HepG2 (cell line): ENCODE measurements around the gene NFRKB.

Experiments
- RAD21 ChIP-seq: fragments of 450-650 bp; formaldehyde crosslinking; IDR thresholded peaks from 2 replicates; pipeline ENCODE4 v1.5.0; 2020; ENCODE audit warnings: mild to moderate bottlenecking
- SP1 ChIP-seq, 2 experiments: fragments of 450-650 bp in 1 of 2; sonication (generic) in 1 of 2; formaldehyde crosslinking in 1 of 2; IDR thresholded peaks; 2 replicates each; pipeline versions ENCODE4 v1.4.0 to v1.6.1; 2016 to 2020; ENCODE audit warnings: missing genetic modification reagents in 1 of 2

DNA sequence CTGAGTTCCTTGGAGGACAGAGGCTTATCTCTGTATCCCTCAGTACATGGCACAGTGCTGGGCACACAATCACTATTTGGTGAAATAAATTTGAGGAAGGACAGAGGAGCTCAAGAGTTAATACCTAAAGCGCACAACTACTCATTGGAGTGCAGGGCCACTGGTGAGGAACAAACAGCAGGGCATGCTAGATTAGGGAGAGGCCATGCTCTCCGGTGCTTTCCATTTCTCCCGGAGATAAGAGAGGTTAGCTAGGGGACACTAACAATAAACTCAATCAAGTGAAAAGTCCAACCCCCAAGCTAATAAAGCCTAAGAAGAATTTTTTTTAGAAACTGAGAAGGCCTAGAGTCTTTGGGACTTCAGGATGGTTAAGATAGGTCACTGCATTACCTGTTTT lies 29.1 kb downstream of the NFRKB start:
- TF ChIP-seq RAD21 (CRISPR knock-in tag) (no peak), SP1 (IDR thresholded peaks at IDR 0.05) (no peak), SP1 (CRISPR knock-in tag; IDR thresholded peaks at IDR 0.05) (no peak)
